NCI-H2196 treated with DMSO at 0.1 percent for 48 hours (cell line): ENCODE measurements around the gene COL4A2.

Experiments used
- DNase-seq: peaks from one replicate; lab custom pipeline; 2025; ENCODE audit not compliant: unreplicated experiment; lab: John Stamatoyannopoulos, UW

Gene COL4A2

GRCh38 chr13:110432522-110432921, 125.4 kb downstream of the COL4A2 start:
- DNase-seq = no peak

- DNase-seq = no peak
Measured at GRCh38 chr13:110433014-110433413, 125.9 kb downstream of the COL4A2 start.

GRCh38 chr13:110434629-110435028, 127.5 kb downstream of the COL4A2 start:
- DNase-seq = no peak

- DNase-seq = no peak
Measured at GRCh38 chr13:110435331-110435730, 128.2 kb downstream of the COL4A2 start.

GRCh38 chr13:110436276-110436675, 129.2 kb downstream of the COL4A2 start:
- no peak for DNase-seq

GRCh38 chr13:110436786-110437370, 129.8 kb downstream of the COL4A2 start:
- no peak for DNase-seq

- no peak for DNase-seq
Measured at GRCh38 chr13:110438211-110438610, 131.1 kb downstream of the COL4A2 start.

- DNase-seq = no peak
Measured at GRCh38 chr13:110438776-110439175, 131.7 kb downstream of the COL4A2 start.

- DNase-seq = no peak
Measured at GRCh38 chr13:110440946-110441731, 134.1 kb downstream of the COL4A2 start.

- no peak for DNase-seq
Measured at GRCh38 chr13:110442930-110443621, 136.0 kb downstream of the COL4A2 start.

- no peak for DNase-seq
Measured at GRCh38 chr13:110443622-110444225, 136.6 kb downstream of the COL4A2 start.

- DNase-seq = no peak
Measured at GRCh38 chr13:110444226-110444653, 137.2 kb downstream of the COL4A2 start.

GRCh38 chr13:110445183-110445582, 138.1 kb downstream of the COL4A2 start:
- no peak for DNase-seq

- no peak for DNase-seq
Measured at GRCh38 chr13:110445722-110446574, 138.9 kb downstream of the COL4A2 start.

- DNase-seq = no peak
Measured at GRCh38 chr13:110446575-110446890, 139.4 kb downstream of the COL4A2 start.

- no peak for DNase-seq
Measured at GRCh38 chr13:110447058-110447511, 140.0 kb downstream of the COL4A2 start.

GRCh38 chr13:110447801-110448200, 140.7 kb downstream of the COL4A2 start:
- DNase-seq = no peak

GRCh38 chr13:110448230-110448629, 141.1 kb downstream of the COL4A2 start:
- no peak for DNase-seq

GRCh38 chr13:110448677-110449076, 141.6 kb downstream of the COL4A2 start:
- DNase-seq = no peak

GRCh38 chr13:110449219-110450015, 142.3 kb downstream of the COL4A2 start:
- DNase-seq = no peak
